ENCODE results near the gene PPP1R7.

The PPP1R7 gene

GRCh38 chr2:241204490-241204889 is 54.2 kb downstream of the PPP1R7 start:
- TF ChIP-seq POLR2A (IDR thresholded peaks at IDR 0.05; ENCODE audit: low read length) (no peak), GATA1 (IDR thresholded peaks at IDR 0.05; ENCODE audit: low read depth, low read length) (no peak)
- DNase-seq = no peak

GRCh38 chr2:241205086-241205485 is 54.8 kb downstream of the PPP1R7 start:
- no peak for DNase-seq
- TF ChIP-seq POLR2A (IDR thresholded peaks at IDR 0.05; ENCODE audit: low read length) = no peak
- TF ChIP-seq GATA1 (IDR thresholded peaks at IDR 0.05; ENCODE audit: low read depth, low read length) = no peak

GRCh38 chr2:241207151-241207550 is 56.9 kb downstream of the PPP1R7 start:
- TF ChIP-seq GATA1 (IDR thresholded peaks at IDR 0.05; ENCODE audit: low read depth, low read length) = no peak
- no peak for TF ChIP-seq POLR2A (IDR thresholded peaks at IDR 0.05; ENCODE audit: low read length)
- DNase-seq = no peak

GRCh38 chr2:241207641-241208040 is 57.4 kb downstream of the PPP1R7 start:
- TF ChIP-seq GATA1 (IDR thresholded peaks at IDR 0.05; ENCODE audit: low read depth, low read length) (no peak), POLR2A (IDR thresholded peaks at IDR 0.05; ENCODE audit: low read length) (no peak)
- no peak for DNase-seq

DNA sequence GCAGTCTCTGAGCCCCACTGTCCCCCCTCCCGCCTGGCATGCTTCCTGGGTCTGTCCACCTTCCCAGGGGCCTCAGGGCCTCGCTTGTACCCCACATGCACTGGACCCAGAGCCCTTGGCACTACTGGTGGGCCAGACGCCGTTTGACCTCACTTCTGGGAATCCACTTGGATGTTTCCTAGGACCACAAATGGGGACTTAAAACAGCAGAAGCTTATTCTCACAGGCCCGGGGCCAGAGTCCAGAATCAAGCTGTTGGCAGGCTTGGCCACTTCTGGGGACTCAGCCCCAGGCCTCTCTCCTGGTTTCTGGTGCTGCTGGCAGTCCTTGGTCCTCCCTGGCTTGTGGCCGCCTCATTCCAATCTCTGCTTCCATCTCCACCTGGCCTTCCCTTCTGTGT is 57.8 kb downstream of the PPP1R7 start:
- TF ChIP-seq POLR2A (IDR thresholded peaks at IDR 0.05; ENCODE audit: low read length) (no peak), GATA1 (IDR thresholded peaks at IDR 0.05; ENCODE audit: low read depth, low read length) (no peak)
- DNase-seq = no peak

DNA sequence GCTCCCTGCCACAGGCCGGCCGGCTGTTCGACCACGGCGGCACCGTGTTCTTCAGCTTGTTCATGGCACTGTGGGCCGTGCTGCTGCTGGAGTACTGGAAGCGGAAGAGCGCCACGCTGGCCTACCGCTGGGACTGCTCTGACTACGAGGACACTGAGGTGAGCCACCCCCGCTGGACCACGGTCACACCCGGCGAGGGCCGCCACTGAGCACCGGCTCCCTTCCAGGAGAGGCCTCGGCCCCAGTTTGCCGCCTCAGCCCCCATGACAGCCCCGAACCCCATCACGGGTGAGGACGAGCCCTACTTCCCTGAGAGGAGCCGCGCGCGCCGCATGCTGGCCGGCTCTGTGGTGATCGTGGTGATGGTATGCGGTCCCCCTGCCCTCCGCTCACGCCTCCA is 59.0 kb downstream of the PPP1R7 start:
- no peak for DNase-seq
- no peak for TF ChIP-seq GATA1 (IDR thresholded peaks at IDR 0.05; ENCODE audit: low read depth, low read length)
- TF ChIP-seq POLR2A (IDR thresholded peaks at IDR 0.05; ENCODE audit: low read length) = no peak

GRCh38 chr2:241211276-241211675 is 61.0 kb downstream of the PPP1R7 start:
- no peak for TF ChIP-seq POLR2A (IDR thresholded peaks at IDR 0.05; ENCODE audit: low read length)

DNA sequence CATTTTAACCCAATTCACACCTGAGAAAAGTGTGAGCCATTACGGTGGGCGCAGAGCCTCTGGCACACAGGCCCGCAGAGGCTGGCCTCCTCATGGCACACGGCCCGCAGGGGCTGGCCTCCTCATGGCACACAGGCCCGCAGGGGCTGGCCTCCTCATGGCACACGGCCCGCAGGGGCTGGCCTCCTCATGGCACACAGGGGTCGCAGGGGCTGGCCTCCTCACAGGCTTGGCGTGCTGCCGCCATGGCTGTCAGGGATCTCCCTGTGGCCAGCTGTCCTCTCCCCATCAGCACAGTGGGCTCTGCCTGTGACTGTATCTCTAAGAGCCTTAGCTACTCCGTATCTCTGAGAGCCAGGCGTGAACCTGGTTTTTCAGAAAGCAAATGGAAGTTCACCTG is 62.8 kb downstream of the PPP1R7 start:
- no peak for TF ChIP-seq GATA1 (IDR thresholded peaks at IDR 0.05; ENCODE audit: low read depth, low read length)
- TF ChIP-seq POLR2A (IDR thresholded peaks at IDR 0.05; ENCODE audit: low read length) = no peak
- no peak for DNase-seq

More at GRCh38 chr2:241211276-241211675, 61.0 kb downstream of the PPP1R7 start:
- DNase-seq = no peak

GRCh38 chr2:241213567-241213966 is 63.3 kb downstream of the PPP1R7 start:
- no peak for DNase-seq
- TF ChIP-seq POLR2A (IDR thresholded peaks at IDR 0.05; ENCODE audit: low read length) (no peak), GATA1 (IDR thresholded peaks at IDR 0.05; ENCODE audit: low read depth, low read length) (no peak)

GRCh38 chr2:241214209-241214608 is 63.9 kb downstream of the PPP1R7 start:
- TF ChIP-seq POLR2A (IDR thresholded peaks at IDR 0.05; ENCODE audit: low read length) (no peak), GATA1 (IDR thresholded peaks at IDR 0.05; ENCODE audit: low read depth, low read length) (no peak)
- no peak for DNase-seq

DNA sequence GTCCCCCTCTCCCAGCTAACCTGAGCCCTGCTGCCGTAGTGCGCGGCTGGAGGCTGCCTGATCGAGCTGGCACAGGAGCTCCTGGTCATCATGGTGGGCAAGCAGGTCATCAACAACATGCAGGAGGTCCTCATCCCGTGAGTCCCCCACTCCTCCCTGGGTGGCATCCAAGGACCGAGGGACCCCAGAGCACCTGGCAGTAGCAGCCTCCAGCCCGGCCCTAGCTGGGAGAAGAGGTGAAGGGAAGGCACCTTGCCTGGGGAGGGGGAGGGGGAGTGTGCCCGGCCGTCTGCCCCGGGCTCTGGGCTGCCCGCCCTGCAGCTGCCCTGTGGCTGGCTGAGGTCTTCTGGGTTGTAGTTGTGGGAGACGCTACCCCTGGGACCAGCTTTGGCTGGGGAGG is 64.5 kb downstream of the PPP1R7 start:
- TF ChIP-seq GATA1 (IDR thresholded peaks at IDR 0.05; ENCODE audit: low read depth, low read length) (no peak), POLR2A (IDR thresholded peaks at IDR 0.05; ENCODE audit: low read length) (no peak)
- no peak for DNase-seq

DNA sequence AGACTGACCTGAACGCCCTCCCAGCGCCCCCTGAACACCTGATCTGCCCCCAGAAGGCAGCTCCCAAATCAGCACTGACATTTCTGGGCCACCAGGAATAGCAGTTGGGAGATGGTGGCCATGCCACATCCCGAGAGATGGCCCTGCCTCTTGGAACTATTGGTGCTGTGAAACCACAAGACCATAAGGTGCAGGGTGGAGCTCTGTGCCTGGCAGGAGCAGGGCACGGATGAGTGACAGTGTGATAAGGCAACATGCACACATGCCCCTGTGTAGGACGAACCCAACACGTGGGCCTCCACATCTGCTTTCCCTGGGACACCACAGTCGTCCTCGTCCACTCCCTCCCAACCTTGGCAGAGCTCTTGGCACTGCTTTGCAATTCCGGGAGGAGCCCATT is 65.2 kb downstream of the PPP1R7 start:
- no peak for DNase-seq
- TF ChIP-seq GATA1 (IDR thresholded peaks at IDR 0.05; ENCODE audit: low read depth, low read length) = no peak
- no peak for TF ChIP-seq POLR2A (IDR thresholded peaks at IDR 0.05; ENCODE audit: low read length)

DNA sequence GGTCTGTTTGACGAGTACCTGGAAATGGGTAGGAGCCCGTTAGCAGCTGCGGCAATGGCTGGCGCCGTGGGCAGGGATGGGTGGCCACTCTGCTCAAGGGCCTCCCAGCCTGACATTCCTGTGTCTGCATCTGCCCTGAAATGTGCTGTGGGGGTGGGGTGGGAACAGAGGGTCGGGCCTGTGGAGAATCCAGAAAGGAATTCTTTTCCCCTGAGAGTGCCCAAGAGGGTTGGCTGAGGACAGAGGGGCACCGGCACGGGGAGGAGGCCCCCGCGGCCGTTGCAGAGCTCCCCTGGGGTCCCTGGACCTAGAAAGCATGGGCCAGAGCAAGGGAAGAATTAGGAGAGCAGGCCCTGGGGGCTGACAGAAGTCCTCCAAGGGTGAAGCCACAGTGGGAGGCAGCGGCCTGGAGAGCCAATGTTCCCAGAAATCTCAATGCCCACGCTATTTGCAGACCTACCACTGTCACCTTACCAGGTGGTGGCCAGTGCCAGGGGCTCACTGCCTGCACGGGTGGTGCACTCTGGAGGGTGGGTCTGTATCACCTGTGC is 66.0 kb downstream of the PPP1R7 start:
- TF ChIP-seq GATA1 (IDR thresholded peaks at IDR 0.05; ENCODE audit: low read depth, low read length) (no peak), POLR2A (IDR thresholded peaks at IDR 0.05; ENCODE audit: low read length) (no peak)
- DNase-seq = no peak

DNA sequence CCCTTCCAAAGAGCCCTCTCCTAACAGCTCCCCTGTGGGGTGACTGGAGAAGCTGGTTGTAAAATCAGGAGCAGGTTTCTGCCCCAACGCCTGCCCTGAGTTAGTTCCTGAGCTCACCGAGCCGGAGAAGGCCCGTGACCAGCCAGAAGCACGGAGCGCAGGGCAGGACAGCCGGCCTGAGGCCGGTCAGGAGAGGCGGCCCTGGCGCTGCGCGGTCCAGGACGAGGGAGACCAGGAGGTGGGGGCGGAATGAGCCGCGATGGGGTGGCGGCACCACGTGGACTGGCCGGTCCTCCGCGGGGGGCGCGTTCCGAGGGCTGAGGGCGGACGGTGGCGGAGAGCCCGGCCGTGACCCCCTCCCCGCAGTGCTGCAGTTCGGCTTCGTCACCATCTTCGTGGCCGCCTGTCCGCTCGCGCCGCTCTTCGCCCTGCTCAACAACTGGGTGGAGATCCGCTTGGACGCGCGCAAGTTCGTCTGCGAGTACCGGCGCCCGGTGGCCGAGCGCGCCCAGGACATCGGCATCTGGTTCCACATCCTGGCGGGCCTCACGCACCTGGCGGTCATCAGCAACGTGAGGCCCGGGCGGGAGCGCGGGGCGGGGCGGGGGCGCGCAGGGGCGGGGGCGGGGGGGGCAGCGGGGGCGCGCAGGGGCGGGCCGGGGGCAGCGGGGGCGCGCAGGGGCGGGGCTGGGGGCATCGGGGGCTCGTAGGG is 67.2 kb downstream of the PPP1R7 start:
- peak; percentile 65 to 73 for DNase-seq
- TF ChIP-seq GATA1 (IDR thresholded peaks at IDR 0.05; ENCODE audit: low read depth, low read length) (no peak), POLR2A (IDR thresholded peaks at IDR 0.05; ENCODE audit: low read length) (no peak)

Data from erythroblast (primary cell).